ENCODE results near the gene ADAM23. TPM values are rescaled to one million over a fixed set of nuclear protein-coding genes. Genes with fewer than 3 reads are reported as not detected.

ADAM23 gene
- polyA plus RNA-seq, 1 of the 3 experiments (the other 2 are of a cell fraction) = 3.7 TPM

- Histone ChIP-seq H3K4me2 (no peak overlapping the region), H3K27me3 (ENCODE audit: insufficient read depth) (no peaks in the 10 kb centered on the region), H3F3A (replicated peaks; ENCODE audit: insufficient read depth) (peaks cover 4% of the 10 kb centered on the region), H3K4me3 (ENCODE audit: low read depth in 2 of 2, low read length in 1 of 2) (no peak overlapping the region), H3K27ac (ENCODE audit: low read depth in 2 of 2, low read length in 1 of 2) (no peak overlapping the region), H3K79me2 (ENCODE audit: insufficient read depth) (no peaks in the 10 kb centered on the region), H3K9me3 (no peaks in the 10 kb centered on the region), H3K4me1 (ENCODE audit: control insufficient read depth in 1 of 2, insufficient read depth in 2 of 2, low read depth in 1 of 2, low read length in 1 of 2) (no peaks in the 10 kb centered on the region), H2AFZ (ENCODE audit: low read depth) (no peak overlapping the region), H3K9ac (no peak overlapping the region), H3K9me2 (no peaks in the 10 kb centered on the region), H4K20me1 (ENCODE audit: insufficient read depth) (no peaks in the 10 kb centered on the region), H3K36me3 (replicated peaks in 1 of 2; ENCODE audit: control insufficient read depth in 1 of 2, insufficient read depth in 2 of 2, low read length in 1 of 2) (no peaks in the 10 kb centered on the region)
- TF ChIP-seq, protein P1, sequence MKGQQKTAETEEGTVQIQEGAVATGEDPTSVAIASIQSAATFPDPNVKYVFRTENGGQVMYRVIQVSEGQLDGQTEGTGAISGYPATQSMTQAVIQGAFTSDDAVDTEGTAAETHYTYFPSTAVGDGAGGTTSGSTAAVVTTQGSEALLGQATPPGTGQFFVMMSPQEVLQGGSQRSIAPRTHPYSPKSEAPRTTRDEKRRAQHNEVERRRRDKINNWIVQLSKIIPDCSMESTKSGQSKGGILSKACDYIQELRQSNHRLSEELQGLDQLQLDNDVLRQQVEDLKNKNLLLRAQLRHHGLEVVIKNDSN (IDR thresholded peaks at IDR 0.05; ENCODE audit: borderline replicate concordance, low read depth) = no peak
- TF ChIP-seq RCOR1 (IDR thresholded peaks at IDR 0.05; ENCODE audit: low read length) (no peak), GATA2 (CRISPR knock-in tag; IDR thresholded peaks at IDR 0.05) (no peak), ELF1 (IDR thresholded peaks at IDR 0.05) (no peak), TEAD4 (IDR thresholded peaks at IDR 0.05; ENCODE audit: borderline replicate concordance, insufficient read depth) (no peak), JUND (IDR thresholded peaks at IDR 0.05) (no peak), SMC3 (IDR thresholded peaks at IDR 0.05; ENCODE audit: low read depth, low read length) (no peak), RFX5 (IDR thresholded peaks at IDR 0.05; ENCODE audit: low read length) (no peak), REST (IDR thresholded peaks at IDR 0.05; ENCODE audit: low read depth, low read length) (no peak), CHD2 (IDR thresholded peaks at IDR 0.05; ENCODE audit: low read length, partially characterized antibody) (no peak), YY1 (IDR thresholded peaks at IDR 0.05; ENCODE audit: low read depth) (no peak), EP300 (IDR thresholded peaks at IDR 0.05; ENCODE audit: borderline replicate concordance in 1 of 2, low read depth in 1 of 2, low read length in 1 of 2) (no peak), FOXM1 (IDR thresholded peaks at IDR 0.05; ENCODE audit: low read depth) (no peak), GABPA (IDR thresholded peaks at IDR 0.05; ENCODE audit: low read depth) (no peak), FOXJ3 (CRISPR knock-in tag; IDR thresholded peaks at IDR 0.05) (no peak), RAD21 (IDR thresholded peaks at IDR 0.05; ENCODE audit: low read length) (no peak), TAF1 (IDR thresholded peaks at IDR 0.05; ENCODE audit: borderline replicate concordance, low read depth, low read length) (no peak)
- TF ChIP-seq, protein P2, sequence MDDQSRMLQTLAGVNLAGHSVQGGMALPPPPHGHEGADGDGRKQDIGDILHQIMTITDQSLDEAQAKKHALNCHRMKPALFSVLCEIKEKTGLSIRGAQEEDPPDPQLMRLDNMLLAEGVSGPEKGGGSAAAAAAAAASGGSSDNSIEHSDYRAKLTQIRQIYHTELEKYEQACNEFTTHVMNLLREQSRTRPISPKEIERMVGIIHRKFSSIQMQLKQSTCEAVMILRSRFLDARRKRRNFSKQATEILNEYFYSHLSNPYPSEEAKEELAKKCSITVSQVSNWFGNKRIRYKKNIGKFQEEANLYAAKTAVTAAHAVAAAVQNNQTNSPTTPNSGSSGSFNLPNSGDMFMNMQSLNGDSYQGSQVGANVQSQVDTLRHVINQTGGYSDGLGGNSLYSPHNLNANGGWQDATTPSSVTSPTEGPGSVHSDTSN (IDR thresholded peaks at IDR 0.05) = no peak
- TF ChIP-seq, protein P3, sequence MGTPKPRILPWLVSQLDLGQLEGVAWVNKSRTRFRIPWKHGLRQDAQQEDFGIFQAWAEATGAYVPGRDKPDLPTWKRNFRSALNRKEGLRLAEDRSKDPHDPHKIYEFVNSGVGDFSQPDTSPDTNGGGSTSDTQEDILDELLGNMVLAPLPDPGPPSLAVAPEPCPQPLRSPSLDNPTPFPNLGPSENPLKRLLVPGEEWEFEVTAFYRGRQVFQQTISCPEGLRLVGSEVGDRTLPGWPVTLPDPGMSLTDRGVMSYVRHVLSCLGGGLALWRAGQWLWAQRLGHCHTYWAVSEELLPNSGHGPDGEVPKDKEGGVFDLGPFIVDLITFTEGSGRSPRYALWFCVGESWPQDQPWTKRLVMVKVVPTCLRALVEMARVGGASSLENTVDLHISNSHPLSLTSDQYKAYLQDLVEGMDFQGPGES (IDR thresholded peaks at IDR 0.05; ENCODE audit: low read depth, low read length) = no peak
- no peak for DNase-seq
- POLR2A ChIA-PET = no interaction called here
- WGBS (ENCODE audit: low lambda C conversion rate) = 15% methylated on average over 2 of the region's 2 CpGs
- CTCF ChIA-PET = interaction anchor here (1.0 kb wide), 1 partner anchor 17 kb away, joined by 3 read pairs; no protein-coding TSS in a partner anchor
Observed at GRCh38 chr2:206418968-206419367, 24.4 kb upstream of the ADAM23 start.

Measured in SK-N-SH (cell line).